Astrocyte (in vitro differentiated cells and primary cell): Measurements from ENCODE around the gene COX7A2. TPM values are rescaled to one million over a fixed set of nuclear protein-coding genes. Genes with fewer than 3 reads are reported as not detected.

ENCODE experiments used
- DNase-seq: peaks from one replicate; pipeline ENCODE4 v3.0.0-alpha.2; 2010; ENCODE audit warnings: low read depth
- FAIRE-seq: peaks from 2 replicates; lab custom pipeline; 2011; peaks lifted over from hg19 to GRCh38; lab: Jason Lieb, UNC
- H2AFZ ChIP-seq: 2 replicates; pipeline ENCODE4 v1.6.0; 2012; ENCODE audit warnings: low read depth, low read length, inconsistent platforms
- H3K27ac ChIP-seq: 2 replicates; pipeline ENCODE4 v1.5.1; 2011; ENCODE audit warnings: low read depth, low read length, inconsistent platforms
- H3K27me3 ChIP-seq: 2 replicates; pipeline ENCODE4 v1.6.0; 2011; ENCODE audit warnings: low read length, inconsistent platforms; ENCODE audit not compliant: insufficient read depth
- H3K36me3 ChIP-seq: 2 replicates; pipeline ENCODE4 v1.5.1; 2011; ENCODE audit warnings: low read length, inconsistent platforms; ENCODE audit not compliant: insufficient read depth
- H3K4me1 ChIP-seq: 2 replicates; pipeline ENCODE4 v1.5.1; 2011; ENCODE audit warnings: low read length, inconsistent platforms; ENCODE audit not compliant: insufficient read depth
- H3K4me2 ChIP-seq: 2 replicates; pipeline ENCODE4 v1.6.0; 2012; ENCODE audit warnings: low read length, inconsistent platforms
- H3K4me3 ChIP-seq: 2 replicates; pipeline ENCODE4 v1.5.1; 2011; ENCODE audit warnings: low read depth, mild to moderate bottlenecking, low read length, inconsistent platforms; ENCODE audit not compliant: insufficient read depth
- H3K79me2 ChIP-seq: 2 replicates; pipeline ENCODE4 v1.6.0; 2012; ENCODE audit warnings: mild to moderate bottlenecking, low read length, inconsistent platforms; ENCODE audit not compliant: insufficient read depth
- H3K9ac ChIP-seq: 2 replicates; pipeline ENCODE4 v1.6.0; 2012; ENCODE audit warnings: mild to moderate bottlenecking, low read length, inconsistent platforms
- H3K9me3 ChIP-seq: 2 replicates; pipeline ENCODE4 v1.5.1; 2012; ENCODE audit warnings: low read depth, mild to moderate bottlenecking, low read length, inconsistent platforms; ENCODE audit not compliant: insufficient read depth
- H4K20me1 ChIP-seq: 2 replicates; pipeline ENCODE4 v1.6.0; 2012; ENCODE audit warnings: low read length, inconsistent platforms; ENCODE audit not compliant: insufficient read depth
- H3K27ac Mint-ChIP-seq: one replicate; pipeline ENCODE4 v1.8.0; 2021; ENCODE audit warnings: mild to moderate bottlenecking, mixed read lengths; ENCODE audit not compliant: unreplicated experiment
- H3K27me3 Mint-ChIP-seq: one replicate; pipeline ENCODE4 v1.8.0; 2021; ENCODE audit warnings: low read depth, mixed read lengths; ENCODE audit not compliant: unreplicated experiment
- H3K36me3 Mint-ChIP-seq: one replicate; pipeline ENCODE4 v1.8.0; 2021; ENCODE audit warnings: low read depth, mixed read lengths; ENCODE audit not compliant: unreplicated experiment
- H3K4me1 Mint-ChIP-seq: one replicate; pipeline ENCODE4 v1.8.0; 2021; ENCODE audit warnings: low read depth, mixed read lengths; ENCODE audit not compliant: unreplicated experiment
- H3K4me3 Mint-ChIP-seq: one replicate; pipeline ENCODE4 v1.8.0; 2021; ENCODE audit warnings: mild to moderate bottlenecking, moderate library complexity, mixed read lengths; ENCODE audit not compliant: unreplicated experiment
- H3K9me3 Mint-ChIP-seq: one replicate; pipeline ENCODE4 v1.8.0; 2021; ENCODE audit warnings: mild to moderate bottlenecking, mixed read lengths; ENCODE audit not compliant: unreplicated experiment
- CTCF ChIP-seq: IDR thresholded peaks from 2 replicates; pipeline ENCODE4 v1.5.1; 2011; ENCODE audit warnings: low read depth, mild to moderate bottlenecking, inconsistent platforms, low read length, moderate library complexity; ENCODE audit not compliant: insufficient read depth
- EZH2 ChIP-seq: IDR thresholded peaks from 2 replicates; pipeline ENCODE4 v1.6.1; 2012; ENCODE audit warnings: mild to moderate bottlenecking, low read length, inconsistent platforms; ENCODE audit not compliant: insufficient read depth
- total RNA-seq: library from RNA; stranded (reverse); gene quantifications from 2 replicates; pipeline ENCODE4 v1.2.1, GENCODE V29; 2021

The COX7A2 gene
- total RNA-seq, 1 donor from 2014 or later = 463 TPM

- Histone ChIP-seq H3K9me3 (no peaks in the 10 kb centered on the region), H4K20me1 (no peaks in the 10 kb centered on the region), H3K79me2 (no peaks in the 10 kb centered on the region), H3K4me1 (no peaks in the 10 kb centered on the region), H3K4me3 (no peak overlapping the region), H3K27ac (no peak overlapping the region), H3K9ac (no peak overlapping the region), H3K27me3 (no peaks in the 10 kb centered on the region), H2AFZ (no peak overlapping the region), H3K36me3 (no peaks in the 10 kb centered on the region), H3K4me2 (no peak overlapping the region)
- no peak for TF ChIP-seq EZH2
- no peak for TF ChIP-seq CTCF
- no peak overlapping the region for H3K27ac Mint-ChIP-seq
- no peak for DNase-seq
- H3K27me3 Mint-ChIP-seq = no peaks in the 10 kb centered on the region
- H3K36me3 Mint-ChIP-seq = no peaks in the 10 kb centered on the region
- H3K4me1 Mint-ChIP-seq = peaks cover 16% of the 10 kb centered on the region
- no peaks in the 10 kb centered on the region for H3K9me3 Mint-ChIP-seq
- FAIRE-seq = no peak
- H3K4me3 Mint-ChIP-seq = no peak overlapping the region
Measured at GRCh38 chr6:75291331-75291730, 47.7 kb upstream of the COX7A2 start.

DNA sequence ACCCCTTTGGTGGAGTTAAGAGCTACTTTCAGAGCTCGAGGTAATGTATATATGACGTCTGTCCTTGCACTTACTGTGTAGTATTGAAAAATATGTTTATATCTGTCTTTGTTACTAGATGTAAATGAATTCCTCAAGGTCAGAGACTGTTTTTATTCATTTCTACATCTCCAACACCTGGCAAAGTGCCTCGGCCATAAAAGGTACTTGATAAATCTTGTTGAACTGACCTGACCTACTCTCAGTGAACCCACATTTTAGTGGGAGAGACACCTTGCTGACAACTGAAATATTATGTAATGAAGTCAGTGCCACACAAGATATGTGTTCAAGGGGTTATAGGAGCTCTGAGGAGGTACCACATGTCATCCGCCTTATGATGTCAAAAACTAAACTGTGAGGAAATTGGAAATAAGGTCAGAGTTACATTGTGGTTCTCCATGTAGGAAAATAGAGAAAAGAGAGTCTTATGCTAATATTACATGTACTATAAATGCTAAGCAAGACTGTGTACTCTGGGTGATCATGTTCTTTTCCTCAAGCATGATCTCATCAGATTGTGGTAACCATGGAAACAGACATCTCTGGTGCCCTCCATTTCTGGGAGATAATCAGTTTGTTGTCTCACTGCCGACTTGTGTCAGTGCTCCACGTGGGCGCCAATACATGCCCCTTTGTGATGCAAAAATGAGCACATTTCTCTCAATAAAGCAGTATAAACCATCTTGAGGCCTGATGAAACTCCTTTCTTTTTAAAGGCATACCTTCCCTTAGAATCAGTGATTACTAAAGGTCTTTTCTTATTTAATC, 46.7 kb upstream of the COX7A2 start:
- peaks cover 17% of the 10 kb centered on the region for H3K4me1 Mint-ChIP-seq
- FAIRE-seq = no peak
- H3K27ac Mint-ChIP-seq = no peak overlapping the region
- no peaks in the 10 kb centered on the region for H3K4me1 ChIP-seq
- no peak for TF ChIP-seq EZH2
- no peak for TF ChIP-seq CTCF
- H2AFZ ChIP-seq = no peak overlapping the region
- no peak for DNase-seq
- no peaks in the 10 kb centered on the region for H3K36me3 ChIP-seq
- no peaks in the 10 kb centered on the region for H3K27me3 Mint-ChIP-seq
- H3K9me3 Mint-ChIP-seq = no peaks in the 10 kb centered on the region
- no peak overlapping the region for H3K4me3 ChIP-seq
- no peaks in the 10 kb centered on the region for H3K27me3 ChIP-seq
- no peaks in the 10 kb centered on the region for H3K9me3 ChIP-seq
- no peaks in the 10 kb centered on the region for H3K36me3 Mint-ChIP-seq
- H3K9ac ChIP-seq = no peak overlapping the region
- no peak overlapping the region for H3K4me3 Mint-ChIP-seq
- H3K27ac ChIP-seq = no peak overlapping the region
- no peak overlapping the region for H3K4me2 ChIP-seq
- peaks cover 3% of the 10 kb centered on the region for H3K79me2 ChIP-seq
- no peaks in the 10 kb centered on the region for H4K20me1 ChIP-seq

DNA sequence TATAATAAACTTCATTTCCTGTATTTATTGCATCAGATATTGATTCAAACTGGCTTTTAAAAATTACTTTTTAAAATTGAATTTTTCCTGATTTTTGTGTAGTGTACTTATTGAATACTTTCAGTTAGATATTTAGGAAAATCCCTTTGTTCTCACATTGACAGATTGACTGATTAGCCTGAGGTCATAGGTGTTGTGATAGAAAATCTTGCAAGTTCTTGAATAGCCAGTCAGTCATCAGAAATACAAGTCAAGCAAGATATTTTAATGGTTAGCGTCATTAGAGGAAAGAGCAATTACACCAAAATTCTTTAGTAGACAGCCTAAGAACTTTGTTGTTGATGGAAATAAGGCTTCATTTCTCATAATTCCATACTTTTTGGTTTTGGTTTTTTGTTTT, 44.4 kb upstream of the COX7A2 start:
- Histone ChIP-seq H3K36me3 (no peaks in the 10 kb centered on the region), H3K27me3 (no peaks in the 10 kb centered on the region), H3K4me3 (no peak overlapping the region), H3K9me3 (no peaks in the 10 kb centered on the region), H3K27ac (no peak overlapping the region), H2AFZ (no peak overlapping the region), H3K4me2 (no peak overlapping the region), H3K9ac (no peak overlapping the region), H4K20me1 (peaks cover 12% of the 10 kb centered on the region), H3K4me1 (no peaks in the 10 kb centered on the region), H3K79me2 (peaks cover 19% of the 10 kb centered on the region)
- peaks cover 17% of the 10 kb centered on the region for H3K4me1 Mint-ChIP-seq
- H3K9me3 Mint-ChIP-seq = no peaks in the 10 kb centered on the region
- FAIRE-seq (no peak), DNase-seq (no peak)
- H3K27me3 Mint-ChIP-seq = no peaks in the 10 kb centered on the region
- no peak overlapping the region for H3K4me3 Mint-ChIP-seq
- no peak overlapping the region for H3K27ac Mint-ChIP-seq
- no peaks in the 10 kb centered on the region for H3K36me3 Mint-ChIP-seq
- TF ChIP-seq CTCF (no peak), EZH2 (no peak)
